Measurements from ENCODE around the gene ADM2.
A peak's percentile ranks its signal among the peaks of the same experiment; 100 is the strongest.
"Not testable (repeated sequence)": the region's sequence is repeated elsewhere in the genome, so short reads cannot be mapped to it uniquely, and the experiment has no call there.

The ADM2 gene

DNA sequence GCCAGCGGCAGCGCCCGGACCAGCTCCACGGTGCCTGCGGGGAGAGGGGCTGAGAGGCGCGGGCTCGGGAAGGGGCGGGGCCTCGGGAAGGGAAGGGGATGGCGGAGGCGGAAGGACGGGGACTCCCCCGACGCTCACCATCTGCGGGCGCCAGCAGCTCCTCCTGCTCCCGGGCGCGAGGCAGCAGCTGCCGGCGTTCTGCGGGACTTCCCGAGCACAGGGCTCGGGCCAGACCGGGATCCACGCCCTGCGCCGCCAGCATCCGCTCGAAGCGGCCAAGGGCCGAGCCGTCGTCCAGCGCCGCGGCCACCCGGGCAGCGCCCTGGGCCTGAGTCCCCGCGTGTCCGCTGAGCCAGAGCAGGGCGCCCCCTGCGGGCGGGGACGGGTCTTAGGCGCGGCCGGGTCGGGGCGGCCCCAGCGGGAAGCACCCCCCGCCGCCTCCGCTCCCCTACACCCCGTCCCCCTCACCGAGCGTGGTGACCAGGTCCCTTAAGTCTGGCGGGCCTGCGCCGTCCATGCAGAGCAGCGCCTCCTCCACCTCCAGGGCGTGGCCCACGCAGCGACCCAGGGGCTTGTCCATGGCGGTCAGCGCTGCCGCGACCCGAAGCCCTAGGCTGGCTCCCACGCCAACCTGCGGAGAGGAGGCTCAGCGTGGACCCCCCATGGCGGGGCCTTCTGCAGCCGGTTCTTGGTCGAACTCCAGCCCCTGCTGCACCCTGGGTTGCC, 44.9 kb downstream of the ADM2 start:
- peak; percentile 63 to 74 for DNase-seq

DNA sequence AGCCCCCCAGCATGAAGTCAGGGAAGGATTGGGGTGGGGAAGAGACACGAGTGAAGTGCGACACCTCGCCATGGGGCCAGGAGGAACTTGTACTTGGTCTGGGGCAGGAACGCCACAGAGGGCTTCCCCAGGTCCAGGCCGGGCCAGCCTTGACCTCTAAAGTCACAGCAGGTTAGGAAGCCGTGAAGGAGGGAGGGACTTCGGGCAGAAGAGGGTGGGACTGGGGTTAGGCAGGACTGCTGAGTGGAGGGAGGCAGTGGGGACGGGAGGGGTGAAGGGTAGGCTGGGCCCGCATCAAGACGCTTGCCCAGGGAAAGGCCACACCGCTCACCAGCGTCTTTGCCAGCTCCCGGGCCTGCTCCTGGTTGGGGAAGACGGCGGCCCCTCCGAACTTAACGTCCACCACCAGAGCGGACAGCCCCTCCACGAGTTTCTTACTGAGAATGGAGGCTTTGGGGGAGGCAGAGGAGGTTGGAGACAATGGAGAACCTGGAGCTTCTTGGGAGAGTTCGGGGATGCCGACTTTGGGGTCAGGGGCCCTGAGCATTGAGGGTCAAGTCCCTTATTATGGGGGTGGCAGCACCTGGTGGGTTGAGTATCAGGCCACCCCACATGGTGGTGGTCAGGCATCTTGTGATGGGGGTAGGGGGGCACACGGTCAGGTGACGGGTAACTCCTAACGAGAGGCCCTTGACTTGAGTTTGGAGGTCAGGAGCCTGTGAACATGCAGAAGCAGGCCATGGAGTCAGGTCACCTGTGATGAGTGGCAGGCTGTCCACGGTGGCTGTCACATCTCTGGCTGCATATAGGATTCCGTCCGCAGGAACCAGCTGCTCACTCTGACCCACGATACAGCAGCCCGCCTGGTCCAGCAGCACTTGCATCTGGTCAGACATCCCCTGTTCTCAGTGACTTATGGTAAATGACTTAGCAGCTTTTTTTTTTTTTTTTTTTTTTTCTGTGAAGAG, 45.8 kb downstream of the ADM2 start:
- peak in 1 of 2 experiments; percentile 16 for DNase-seq

DNA sequence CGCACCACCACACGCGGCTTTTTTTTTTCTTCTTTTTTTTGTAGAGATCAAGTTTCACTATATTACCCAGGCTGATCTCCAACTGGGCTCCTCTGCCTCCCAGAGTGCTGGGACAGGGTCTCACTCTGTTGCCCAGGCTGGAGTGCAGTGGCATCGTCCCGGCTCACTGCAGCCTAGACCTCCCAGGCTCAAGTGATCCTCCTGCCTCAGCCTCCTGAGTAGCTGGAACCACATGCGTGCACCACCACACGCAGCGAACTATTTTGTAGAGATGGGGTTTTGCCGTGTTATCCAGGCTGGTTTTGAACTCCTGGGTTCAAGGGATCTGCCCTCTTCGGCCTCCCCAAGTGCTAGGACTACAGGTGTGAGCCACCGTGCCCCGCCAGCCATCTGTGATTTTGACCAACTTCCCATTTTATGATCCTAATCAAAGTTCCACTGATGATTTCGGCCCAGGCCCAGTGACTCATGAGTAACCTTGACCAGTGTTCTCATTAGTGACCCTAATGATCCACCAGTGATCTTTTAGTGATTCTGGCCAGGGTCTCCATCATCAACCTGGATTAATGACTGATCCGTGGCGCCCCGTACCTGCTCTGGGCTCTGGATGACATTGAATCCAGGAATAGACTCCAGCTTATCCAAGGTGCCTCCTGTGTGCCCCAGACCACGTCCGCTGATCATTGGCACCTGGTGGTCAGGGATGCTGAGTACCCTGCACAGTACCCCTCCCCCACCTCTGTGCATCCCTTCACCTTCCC, 46.8 kb downstream of the ADM2 start:
- peak in 1 of 2 experiments; percentile 33 for DNase-seq

DNA sequence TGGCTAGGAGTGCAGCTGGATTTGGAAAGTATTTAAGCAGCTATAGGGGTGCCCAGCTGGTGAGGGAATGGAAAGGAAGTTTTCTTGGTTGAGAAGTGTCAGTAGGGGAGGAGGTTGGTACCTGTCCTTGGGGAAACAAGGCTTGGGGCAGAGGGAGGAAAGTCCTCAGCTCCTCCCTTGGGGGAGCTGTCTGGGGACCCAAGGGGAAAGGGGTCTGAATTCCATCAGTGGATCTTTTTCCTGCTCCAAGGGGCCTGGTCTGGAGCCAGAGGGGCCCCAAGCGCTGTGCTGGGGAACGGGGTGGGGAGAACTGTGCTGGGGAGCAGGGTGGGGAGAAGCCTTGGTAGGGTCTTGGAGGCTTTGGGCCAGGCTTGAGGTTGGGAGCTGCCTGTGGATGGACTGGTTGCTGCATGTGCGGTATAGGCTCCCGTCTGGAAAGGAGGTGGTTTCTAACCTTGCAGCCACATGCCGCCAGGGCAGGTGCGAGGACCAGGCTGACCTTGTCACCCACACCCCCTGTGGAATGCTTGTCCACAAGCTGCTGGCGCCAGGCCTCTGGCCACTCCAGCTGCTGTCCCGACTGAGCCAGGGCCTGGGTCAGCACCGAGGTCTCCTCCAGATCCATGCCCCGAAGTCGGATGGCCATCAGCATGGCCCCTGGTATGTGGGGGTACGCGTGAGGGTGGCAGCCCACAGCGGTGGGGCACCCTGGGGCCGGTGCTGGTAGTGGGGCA, 47.5 kb downstream of the ADM2 start:
- no peak for DNase-seq

DNA sequence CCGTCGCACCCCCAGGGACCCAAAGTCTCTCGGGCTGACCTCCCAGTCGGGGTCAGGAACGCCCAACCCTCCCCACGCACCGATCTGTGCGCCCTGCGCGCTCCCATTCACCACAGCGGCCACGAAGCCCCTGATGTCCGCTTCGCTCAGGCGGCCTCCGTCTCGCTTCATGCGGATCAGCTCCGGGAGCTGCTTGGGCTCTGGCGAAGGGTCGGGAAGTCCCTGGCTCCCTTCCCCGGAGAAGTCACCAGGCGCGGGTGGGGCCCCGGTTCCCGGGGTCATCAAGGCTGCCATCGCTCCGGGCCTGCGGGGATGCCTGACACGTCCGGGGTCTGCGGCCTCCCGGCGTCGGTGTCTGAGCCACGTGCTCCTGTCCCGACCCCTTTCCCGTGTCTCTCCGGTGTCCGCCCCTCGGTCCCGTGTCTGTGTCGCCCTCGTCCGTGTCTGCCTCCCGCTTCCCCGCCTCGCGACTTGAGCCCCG, 48.1 kb downstream of the ADM2 start:
- DNase-seq, result no peak

- DNase-seq, result no peak
Observed at GRCh38 chr22:50529897-50530579, 48.7 kb downstream of the ADM2 start, which contains the start of gene TYMP. TSS of gene TYMP (minus strand) at chr22:50530012. CDS start at chr22:50529709, 303 bp downstream.

DNA sequence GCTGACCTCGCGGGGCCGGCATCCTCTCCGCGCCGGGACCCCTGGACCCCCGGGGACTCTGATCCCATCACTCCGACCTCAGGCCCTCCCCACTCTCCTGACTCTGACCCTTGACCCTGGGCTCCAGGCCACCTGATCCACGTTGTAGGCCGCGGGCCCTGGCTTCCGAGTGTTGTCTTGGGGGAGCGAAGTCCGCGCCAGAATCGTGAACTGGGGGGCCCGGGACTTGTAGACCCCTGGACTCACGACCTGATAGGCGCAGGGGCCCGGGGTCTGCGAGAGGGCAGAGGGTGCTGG, 49.2 kb downstream of the ADM2 start:
- no peak for DNase-seq

DNA sequence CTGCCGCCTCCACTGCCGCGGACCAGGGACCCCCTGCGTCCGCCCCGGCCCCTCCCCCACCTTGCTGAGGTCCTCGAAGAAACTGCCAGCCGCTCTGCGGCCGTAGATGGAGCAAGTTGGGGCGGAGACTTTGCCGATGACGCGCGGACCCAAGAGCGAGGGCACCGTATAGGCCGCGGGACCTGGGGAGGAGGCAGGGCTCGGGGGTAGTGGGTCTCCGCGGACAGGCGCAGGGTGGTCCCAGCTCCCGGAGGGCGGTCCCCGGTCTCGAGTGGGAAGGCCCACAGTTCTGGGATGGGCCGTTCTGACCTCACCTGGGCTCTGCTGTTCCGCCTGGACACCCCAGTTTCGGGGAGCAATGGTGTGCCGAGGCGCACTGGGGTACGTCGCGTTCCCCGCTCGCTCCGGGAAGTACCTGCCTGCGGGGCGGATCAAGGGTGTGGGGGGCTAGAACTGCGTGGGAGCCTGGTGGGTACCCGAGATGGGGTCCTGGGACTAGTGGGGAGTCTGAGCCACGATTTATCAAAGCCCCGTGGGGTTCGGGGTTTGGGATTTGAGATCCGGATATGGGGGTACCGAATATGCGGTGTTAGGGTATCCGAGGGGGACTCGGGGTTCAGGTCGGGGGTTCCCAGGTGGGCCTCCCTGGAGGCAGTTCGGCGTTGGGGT, 49.7 kb downstream of the ADM2 start:
- peak; percentile 32 to 58 for DNase-seq

DNA sequence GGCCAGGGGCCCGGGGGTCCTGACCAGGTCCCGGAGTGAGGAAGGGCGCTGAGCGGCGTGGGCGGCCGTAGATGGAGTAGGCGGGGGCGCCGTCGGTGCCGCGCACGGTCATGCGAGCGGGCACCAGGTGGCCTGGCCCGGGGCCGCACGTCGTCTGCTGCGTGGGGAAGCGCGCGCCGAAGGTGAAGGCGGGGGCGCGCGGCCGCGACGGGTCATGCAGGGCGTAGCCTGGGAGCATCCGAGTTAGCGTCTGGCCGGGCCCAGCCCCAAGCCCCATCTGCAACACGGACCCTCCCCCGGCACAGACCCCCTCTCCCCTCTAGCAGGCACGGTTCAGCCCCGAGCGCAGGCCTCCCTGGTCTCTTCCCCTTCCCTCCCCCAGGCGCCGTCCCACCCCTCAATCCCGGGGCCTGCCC, 50.2 kb downstream of the ADM2 start:
- DNase-seq, result peak in 1 of 2 experiments; percentile 49

DNA sequence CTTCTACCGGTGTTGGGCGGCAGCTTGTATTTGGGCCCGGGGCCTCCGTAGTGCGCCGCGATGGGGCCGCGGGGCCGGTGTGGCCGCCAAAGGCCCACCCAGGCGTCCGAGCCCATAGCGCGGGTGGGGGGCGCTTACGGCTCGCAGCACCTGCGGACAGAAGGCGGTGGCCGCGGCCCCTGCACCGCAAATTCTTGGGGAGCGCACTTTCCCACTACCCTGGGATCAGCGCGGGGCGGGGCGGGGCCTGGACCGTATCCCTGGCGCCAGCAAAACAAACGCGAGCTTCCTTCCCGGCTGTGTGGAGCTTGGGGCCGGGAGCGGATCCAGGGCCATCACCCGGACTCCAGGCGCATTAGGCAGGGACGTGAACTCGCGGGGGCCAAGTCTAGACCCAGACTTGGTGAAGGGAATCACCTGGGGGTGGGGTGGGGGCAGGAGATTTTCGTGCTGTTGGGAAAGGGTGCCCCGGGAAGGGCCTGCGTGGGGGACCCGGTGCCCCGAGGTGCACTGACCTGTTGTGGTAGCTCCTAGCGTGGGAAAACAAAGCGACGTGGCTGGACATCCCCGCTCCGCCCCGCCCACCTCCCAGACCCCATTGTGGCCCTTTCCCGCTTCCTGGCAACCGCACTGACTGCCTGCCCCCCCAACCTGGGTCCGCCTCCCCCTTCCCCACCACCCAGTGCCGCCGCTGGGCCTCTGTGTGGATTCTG, 50.8 kb downstream of the ADM2 start:
- DNase-seq, result peak in 1 of 2 experiments; percentile 29

DNA sequence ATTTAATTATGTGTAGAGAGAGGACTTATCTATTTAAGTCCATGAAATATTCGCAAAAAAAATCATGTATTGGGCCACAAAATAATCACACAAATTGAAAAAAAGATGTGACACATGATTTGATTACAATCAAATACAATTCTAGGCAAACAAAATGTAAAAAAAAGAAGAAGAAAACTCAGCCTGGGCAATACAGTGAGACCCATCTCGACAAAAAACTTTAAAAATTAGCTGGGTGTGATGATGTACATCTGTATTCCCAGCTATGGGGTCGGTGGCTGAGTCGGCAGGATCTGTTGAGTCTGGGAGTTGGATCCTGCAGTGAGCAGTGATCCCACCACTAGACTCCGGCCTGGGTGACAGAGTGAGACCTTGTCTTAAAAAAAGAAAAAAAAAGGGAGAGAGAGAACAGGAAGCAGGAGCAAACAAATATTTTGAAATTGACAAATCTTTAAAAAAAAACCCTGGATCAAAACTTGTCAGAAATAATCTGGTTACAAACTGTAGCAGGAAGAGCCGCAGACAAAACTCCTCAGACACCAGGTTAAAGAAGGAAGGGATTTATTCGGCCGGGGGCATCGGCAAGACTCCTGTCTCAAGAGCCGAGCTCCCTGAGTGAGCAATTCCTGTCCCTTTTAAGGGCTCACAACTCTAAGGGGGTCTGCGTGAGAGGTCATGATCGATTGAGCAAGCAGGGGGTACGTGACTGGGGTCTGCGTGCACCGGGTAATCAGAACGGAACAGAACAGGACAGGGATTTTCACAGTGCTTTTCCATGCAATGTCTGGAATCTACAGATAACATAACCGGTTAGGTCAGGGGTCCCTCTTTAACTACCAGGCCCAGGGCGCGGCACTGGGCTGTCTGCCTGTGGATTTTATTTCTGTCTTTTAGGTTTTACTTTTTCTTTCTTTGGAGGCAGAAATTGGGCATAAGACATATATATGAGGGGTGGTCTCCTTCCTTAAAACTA, 51.8 kb downstream of the ADM2 start:
- DNase-seq, result no peak

GRCh38 chr22:50533856-50534711, 52.7 kb downstream of the ADM2 start:
- DNase-seq, result not testable (repeated sequence)

GRCh38 chr22:50535113-50535512, 53.8 kb downstream of the ADM2 start:
- no peak for DNase-seq

All from NCI-H524 (cell line).